Endothelial cell of umbilical vein (primary cell): ENCODE results near the gene TRIM43B. TPM values are rescaled to one million over a fixed set of nuclear protein-coding genes. Genes with fewer than 3 reads are reported as not detected.
"Not testable (repeated sequence)": the region's sequence is repeated elsewhere in the genome, so short reads cannot be mapped to it uniquely, and the experiment has no call there.

Source experiments
- Bru-seq: library from RNA; stranded (reverse); fragments of 400-500 nt; gene quantifications from one replicate; lab custom pipeline; 2021; lab: Mats Ljungman, UMichigan
- BruChase-seq, 2 experiments: library from RNA; stranded (reverse); fragments of 400-500 nt; gene quantifications; one replicate each; lab custom pipeline; 2021; lab: Mats Ljungman, UMichigan
- BruUV-seq: library from RNA; stranded (reverse); fragments of 400-500 nt; replicated peaks from 2 replicates; lab custom pipeline; 2021; lab: Mats Ljungman, UMichigan
- CTCF ChIA-PET: fragments of 300-600, 350-600 bp; sonication (Branson Sonifier 250); formaldehyde crosslinking; loops from one replicate; lab custom pipeline; 2021; ENCODE audit warnings: antibody characterized with exemption, inconsistent platforms; lab: Charles Lee
- POLR2A ChIA-PET: fragments of 300-600, 350-600 bp; sonication (Branson Sonifier 250); formaldehyde crosslinking; loops from one replicate; lab custom pipeline; 2021; ENCODE audit warnings: antibody characterized with exemption, inconsistent platforms; lab: Charles Lee
- DNase-seq: peaks from one replicate; pipeline ENCODE4 v3.0.0-alpha.2; 2011; ENCODE audit warnings: low read depth, low spot score
- FAIRE-seq: peaks from 2 replicates; lab custom pipeline; 2011; peaks lifted over from hg19 to GRCh38; lab: Jason Lieb, UNC
- H2AFZ ChIP-seq: 2 replicates; pipeline ENCODE4 v1.6.0; 2012; ENCODE audit warnings: low read depth, low read length, control low read depth, inconsistent platforms
- H3K27ac ChIP-seq: 2 replicates; pipeline ENCODE4 v1.5.1; 2011; ENCODE audit warnings: low read depth, mild to moderate bottlenecking, control low read depth, low read length, moderate library complexity; ENCODE audit not compliant: insufficient read depth
- H3K27me3 ChIP-seq, 2 experiments: 2 replicates each; pipeline versions ENCODE4 v1.6.0 to v1.6.1; 2011; ENCODE audit warnings: low read length in 2 of 2, mixed read lengths in 1 of 2; ENCODE audit not compliant: control insufficient read depth in 2 of 2, insufficient read depth in 2 of 2
- H3K36me3 ChIP-seq, 2 experiments: 2 replicates in 1 of 2; 3 replicates in 1 of 2; pipeline ENCODE4 v1.5.1; 2011; ENCODE audit warnings: low read length in 2 of 2, mild to moderate bottlenecking in 1 of 2, moderate library complexity in 1 of 2; ENCODE audit not compliant: control insufficient read depth in 2 of 2, insufficient read depth in 2 of 2; ENCODE audit errors: extremely low read depth in 1 of 2
- H3K4me1 ChIP-seq: 3 replicates; pipeline ENCODE4 v1.5.1; 2011; ENCODE audit warnings: mild to moderate bottlenecking, low read length; ENCODE audit not compliant: control insufficient read depth, insufficient read depth; ENCODE audit errors: extremely low read depth
- H3K4me2 ChIP-seq: 2 replicates; pipeline ENCODE4 v1.6.1; 2011; ENCODE audit warnings: low read length, control low read depth, mixed read lengths; ENCODE audit not compliant: insufficient read depth
- H3K4me3 ChIP-seq, 3 experiments: fragments of 200-600 bp in 1 of 3; sonication (generic), shearing (Covaris generic) in 1 of 3; replicated peaks in 1 of 3; 2 replicates each; pipeline ENCODE4 v1.5.1; 2011 to 2016; ENCODE audit warnings: control low read depth in 3 of 3, low read length in 3 of 3, mild to moderate bottlenecking in 2 of 3, inconsistent platforms in 1 of 3, low read depth in 1 of 3, moderate library complexity in 1 of 3; ENCODE audit not compliant: insufficient read depth in 1 of 3
- H3K79me2 ChIP-seq: 2 replicates; pipeline ENCODE4 v1.6.0; 2012; ENCODE audit warnings: low read length, inconsistent platforms; ENCODE audit not compliant: control insufficient read depth, insufficient read depth
- H3K9ac ChIP-seq: replicated peaks from 2 replicates; pipeline ENCODE3; 2011; ENCODE audit warnings: low read length, control low read depth; ENCODE audit not compliant: insufficient read depth; ENCODE audit errors: extremely low read depth
- H3K9me1 ChIP-seq: replicated peaks from 3 replicates; pipeline ENCODE4 v1.6.0; 2011; ENCODE audit warnings: mild to moderate bottlenecking, low read length; ENCODE audit not compliant: control insufficient read depth, insufficient read depth; ENCODE audit errors: extremely low read depth
- H3K9me3 ChIP-seq: replicated peaks from 2 replicates; pipeline ENCODE4 v1.5.1; 2012; ENCODE audit warnings: low read length, inconsistent platforms; ENCODE audit not compliant: control insufficient read depth, insufficient read depth
- H4K20me1 ChIP-seq: replicated peaks from 2 replicates; pipeline ENCODE3; 2011; ENCODE audit warnings: mild to moderate bottlenecking, low read length; ENCODE audit not compliant: control insufficient read depth, insufficient read depth; ENCODE audit errors: extremely low read depth
- CTCF ChIP-seq, 2 donors: IDR thresholded peaks; 1 replicate in 1 of 2; 2 replicates in 1 of 2; pipeline ENCODE4 v1.5.1; 2011; ENCODE audit warnings: low read length in 2 of 2, mild to moderate bottlenecking in 2 of 2, moderate library complexity in 2 of 2, control low read depth in 1 of 2, inconsistent platforms in 1 of 2, low read depth in 1 of 2; ENCODE audit not compliant: insufficient read depth in 1 of 2; ENCODE audit errors: extremely low read depth in 1 of 2
- EZH2 ChIP-seq: IDR thresholded peaks from 2 replicates; pipeline ENCODE4 v1.6.1; 2012; ENCODE audit warnings: borderline replicate concordance, low read depth, mild to moderate bottlenecking, moderate library complexity, low read length, inconsistent platforms; ENCODE audit not compliant: severe bottlenecking
- FOS ChIP-seq: IDR thresholded peaks from 2 replicates; pipeline ENCODE4 v1.6.1; 2011; ENCODE audit warnings: mild to moderate bottlenecking, low read length, moderate library complexity, borderline replicate concordance; ENCODE audit not compliant: insufficient read depth
- GATA2 ChIP-seq: IDR thresholded peaks from 2 replicates; pipeline ENCODE4 v1.7.0; 2011; ENCODE audit warnings: low read depth, mild to moderate bottlenecking, moderate library complexity, mixed read lengths, low read length; ENCODE audit not compliant: insufficient read length, insufficient read depth
- JUN ChIP-seq: IDR thresholded peaks from 2 replicates; pipeline ENCODE4 v1.6.1; 2011; ENCODE audit warnings: borderline replicate concordance, low read depth; ENCODE audit not compliant: insufficient read length, insufficient read depth
- MAX ChIP-seq: IDR thresholded peaks from 2 replicates; pipeline ENCODE4 v1.6.1; 2011; ENCODE audit not compliant: insufficient read depth, insufficient read length
- MYC ChIP-seq: IDR thresholded peaks from one replicate; pipeline ENCODE4 v1.6.1; 2011; ENCODE audit warnings: mild to moderate bottlenecking, low read depth, low read length
- POLR2A ChIP-seq: IDR thresholded peaks from 2 replicates; pipeline ENCODE4 v1.6.1; 2012; ENCODE audit warnings: low read depth, mild to moderate bottlenecking, control low read depth, low read length
- POLR2AphosphoS5 ChIP-seq: IDR thresholded peaks from 2 replicates; pipeline ENCODE4 v1.6.1; 2012; ENCODE audit warnings: low read depth, mild to moderate bottlenecking, control low read depth, low read length, moderate library complexity; ENCODE audit not compliant: insufficient read depth
- dilution Hi-C: fragments of 300-500 bp; cut with MboI; formaldehyde crosslinking; loops from one replicate; pipeline ENCODE4 v1.15.0; 2019; ENCODE audit warnings: low sequenced_read_pairs; ENCODE audit not compliant: extremely low pct_ligation_motif_present
- intact Hi-C: fragments of 100-400 bp; cut with micrococcal nuclease; formaldehyde crosslinking; loops from one replicate; pipeline ENCODE4 v1.10.0; 2022
- long read RNA-seq: library from polyadenylated mRNA; stranded (forward); transcript quantifications from one replicate; pipeline ENCODE4 v2.0.0, GENCODE V29; 2021
- polyA minus RNA-seq, 3 experiments: library from RNA; depleted of rRNA, polyadenylated mRNA; stranded (reverse); fragments of >200 nt; gene quantifications; 1 replicate in 1 of 3; 2 replicates in 2 of 3; pipeline ENCODE4 v1.2.3, GENCODE V29; 2011
- polyA plus RNA-seq, 4 experiments: library from polyadenylated mRNA; depleted of rRNA in 3 of 4; stranded (reverse) in 3 of 4; unstranded in 1 of 4; fragments of >200 nt; gene quantifications; 2 replicates each; pipeline versions ENCODE4 v1.2.1 to v1.2.3, GENCODE V29; 2011 to 2012; ENCODE audit warnings: missing spikeins in 1 of 4
- total RNA-seq: library from RNA; stranded (reverse); gene quantifications from 2 replicates; pipeline ENCODE4 v1.2.3, GENCODE V29; 2021

TRIM43B gene
- total RNA-seq (not detected in 2 replicates), polyA plus RNA-seq (not detected in 2 replicates), polyA minus RNA-seq (not detected in 2 replicates), Bru-seq, nascent RNA (not detected), BruChase-seq, experiment 1, labeled RNA remaining after a 6-hour chase (not detected), BruChase-seq, experiment 2, labeled RNA remaining after a 2-hour chase (not detected)
- not detected in 2 replicates for polyA plus RNA-seq (2011; cell fraction: cytosol; rRNA removed)
- not detected in 2 replicates for polyA plus RNA-seq (2011; cell fraction: nucleus; rRNA removed)
- polyA plus RNA-seq (2012) = not detected in 2 replicates
- polyA minus RNA-seq (2011; cell fraction: cytosol; rRNA and poly(A)+ RNA removed) = not detected
- not detected in 2 replicates for polyA minus RNA-seq (2011; cell fraction: nucleus; rRNA and poly(A)+ RNA removed)
- long read RNA-seq = 0 reads

GRCh38 chr2:95484654-95485053, at the start of gene TRIM43B:
TSS of gene TRIM43B (minus strand) at chr2:95484754. CDS start at chr2:95482714, 2,040 bp downstream.
- dilution Hi-C loops, H3K9me1 ChIP-seq, H4K20me1 ChIP-seq, H3K36me3 ChIP-seq, H3K4me2 ChIP-seq, intact Hi-C loops, H3K79me2 ChIP-seq, H2AFZ ChIP-seq, POLR2A ChIA-PET, H3K4me1 ChIP-seq, H3K4me3 ChIP-seq, CTCF ChIA-PET, FAIRE-seq, H3K27me3 ChIP-seq, DNase-seq, BruUV-seq, H3K9ac ChIP-seq, H3K9me3 ChIP-seq, H3K27ac ChIP-seq: not testable (repeated sequence)

GRCh38 chr2:95531254-95531771, 46.8 kb upstream of the TRIM43B start:
- no peak overlapping the region for H3K27ac ChIP-seq
- ChIA-PET POLR2A (no interaction called here), CTCF (no interaction called here)
- H3K79me2 ChIP-seq = peaks cover 3% of the 10 kb centered on the region
- no peak overlapping the region for H2AFZ ChIP-seq
- no TSS peak for BruUV-seq
- TF ChIP-seq CTCF (IDR thresholded peaks at IDR 0.05; ENCODE audit: extremely low read depth in 1 of 2, insufficient read depth in 1 of 2, low read depth in 1 of 2, low read length in 2 of 2) (no peak), MAX (no peak), MYC (no peak), GATA2 (no peak), POLR2AphosphoS5 (no peak), JUN (no peak), FOS (no peak), EZH2 (no peak), POLR2A (no peak)
- H3K4me1 ChIP-seq = peaks cover 8% of the 10 kb centered on the region
- DNase-seq = no peak
- no peak overlapping the region for H3K9ac ChIP-seq
- no peak overlapping the region for H3K4me3 ChIP-seq
- intact Hi-C loops = no loop called here
- dilution Hi-C loops = no loop called here
- no peak overlapping the region for H3K4me2 ChIP-seq
- H4K20me1 ChIP-seq = no peaks in the 10 kb centered on the region
- FAIRE-seq = no peak
- no peaks in the 10 kb centered on the region for H3K9me1 ChIP-seq
- H3K9me3 ChIP-seq = no peaks in the 10 kb centered on the region
- peaks cover 0 to 4% of the 10 kb centered on the region in 2 experiments for H3K36me3 ChIP-seq
- H3K27me3 ChIP-seq = no peaks in the 10 kb centered on the region
